ENCODE measurements around the gene ANKRD10.

- TF ChIP-seq CTCF (IDR thresholded peaks at IDR 0.05; ENCODE audit: insufficient read depth, low read depth, low read length) (no peak), EZH2 (IDR thresholded peaks at IDR 0.05; ENCODE audit: insufficient read depth, low read length) (no peak)
Measured at GRCh38 chr13:110880627-110881026, 34.2 kb downstream of the ANKRD10 start.
